ENCODE results near the gene OGT.
"Not testable (repeated sequence)": the region's sequence is repeated elsewhere in the genome, so short reads cannot be mapped to it uniquely, and the experiment has no call there.

Gene OGT

GRCh38 chrX:71541210-71542022 lies 8.5 kb downstream of the OGT start:
- DNase-seq = peak; percentile 1

GRCh38 chrX:71542411-71542810 lies 9.5 kb downstream of the OGT start:
- no peak for DNase-seq

GRCh38 chrX:71542825-71543224 lies 9.9 kb downstream of the OGT start:
- no peak for DNase-seq

GRCh38 chrX:71543316-71543715 lies 10.4 kb downstream of the OGT start:
- DNase-seq = no peak

- peak; percentile 2 for DNase-seq
These were observed 12.5 kb downstream of the OGT start for GRCh38 chrX:71545364-71545763.

- DNase-seq = no peak
These were observed 14.0 kb downstream of the OGT start for GRCh38 chrX:71546879-71547278.

- DNase-seq = no peak
These were observed 14.4 kb downstream of the OGT start for GRCh38 chrX:71547339-71547738.

GRCh38 chrX:71549986-71550385 lies 17.1 kb downstream of the OGT start:
- no peak for DNase-seq

- peak; percentile 1 for DNase-seq
These were observed 17.7 kb downstream of the OGT start for GRCh38 chrX:71550578-71550977.

GRCh38 chrX:71556036-71556435 lies 23.1 kb downstream of the OGT start:
- no peak for DNase-seq

- no peak for DNase-seq
These were observed 26.0 kb downstream of the OGT start for GRCh38 chrX:71558920-71559319.

GRCh38 chrX:71559773-71560172 lies 26.9 kb downstream of the OGT start:
- not testable (repeated sequence) for DNase-seq

GRCh38 chrX:71563921-71564320 lies 31.0 kb downstream of the OGT start:
- DNase-seq = no peak

- no peak for DNase-seq
These were observed 32.7 kb downstream of the OGT start for GRCh38 chrX:71565474-71566041.

- not testable (repeated sequence) for DNase-seq
These were observed 38.5 kb downstream of the OGT start for GRCh38 chrX:71571390-71571789.

- no peak for DNase-seq
These were observed 40.7 kb downstream of the OGT start for GRCh38 chrX:71573590-71573989.

- DNase-seq = no peak
These were observed 44.8 kb downstream of the OGT start for GRCh38 chrX:71577682-71578081.

GRCh38 chrX:71578253-71579135 lies 45.6 kb downstream of the OGT start, which contains the start of gene GCNA:
TSS of gene GCNA (plus strand) at chrX:71578437. CDS start at chrX:71580822, 2,385 bp downstream.
- DNase-seq = no peak

- DNase-seq = no peak
These were observed 46.5 kb downstream of the OGT start for GRCh38 chrX:71579136-71579989.

- no peak for DNase-seq
These were observed 47.1 kb downstream of the OGT start for GRCh38 chrX:71579990-71580380.

- DNase-seq = no peak
These were observed 48.3 kb downstream of the OGT start for GRCh38 chrX:71581210-71581609.

- no peak for DNase-seq
These were observed 54.0 kb downstream of the OGT start for GRCh38 chrX:71586929-71587328.

- not testable (repeated sequence) for DNase-seq
These were observed 60.3 kb downstream of the OGT start for GRCh38 chrX:71593210-71593609.
